Activated CD4-positive, alpha-beta T cell treated with anti-CD3 and anti-CD28 coated beads, Interleukin-2, amount 50 U/mL, for 1 hour (primary cell): ENCODE data around the gene IRX4.

ENCODE experiments used
- DNase-seq: peaks from one replicate; pipeline ENCODE4 v3.0.0-alpha.2; 2020

Gene IRX4

DNA sequence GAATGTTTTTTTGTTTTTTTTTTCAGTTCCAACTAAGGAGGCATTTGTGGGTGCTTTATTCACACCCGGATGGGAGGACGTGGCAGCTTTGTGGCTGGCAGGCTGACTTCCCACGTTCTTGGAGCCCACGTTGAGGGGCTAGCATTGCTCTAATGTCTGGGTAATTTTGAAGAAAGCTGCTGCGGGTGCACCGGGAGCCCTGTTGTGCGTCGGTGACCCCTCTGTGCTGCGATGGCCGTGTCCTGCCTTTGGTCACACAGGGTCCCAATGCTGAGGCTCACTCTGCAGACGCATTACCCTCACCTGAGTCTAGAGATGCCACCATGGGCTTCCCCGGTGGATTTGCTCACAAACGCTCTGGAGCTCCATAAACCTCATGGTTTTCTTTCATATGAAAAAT is 47.3 kb downstream of the IRX4 start:
- no peak for DNase-seq

- no peak for DNase-seq
Observed at GRCh38 chr5:1834721-1835429, 47.9 kb downstream of the IRX4 start.

GRCh38 chr5:1834022-1834551 is 48.6 kb downstream of the IRX4 start:
- no peak for DNase-seq

- DNase-seq = no peak
Observed at GRCh38 chr5:1833264-1834021, 49.3 kb downstream of the IRX4 start.

- DNase-seq = no peak
Observed at GRCh38 chr5:1832511-1833250, 50.0 kb downstream of the IRX4 start.

GRCh38 chr5:1831677-1832313 is 50.9 kb downstream of the IRX4 start:
- DNase-seq = no peak

GRCh38 chr5:1831257-1831656 is 51.5 kb downstream of the IRX4 start:
- DNase-seq = no peak

GRCh38 chr5:1830571-1831228 is 52.0 kb downstream of the IRX4 start:
- no peak for DNase-seq

DNA sequence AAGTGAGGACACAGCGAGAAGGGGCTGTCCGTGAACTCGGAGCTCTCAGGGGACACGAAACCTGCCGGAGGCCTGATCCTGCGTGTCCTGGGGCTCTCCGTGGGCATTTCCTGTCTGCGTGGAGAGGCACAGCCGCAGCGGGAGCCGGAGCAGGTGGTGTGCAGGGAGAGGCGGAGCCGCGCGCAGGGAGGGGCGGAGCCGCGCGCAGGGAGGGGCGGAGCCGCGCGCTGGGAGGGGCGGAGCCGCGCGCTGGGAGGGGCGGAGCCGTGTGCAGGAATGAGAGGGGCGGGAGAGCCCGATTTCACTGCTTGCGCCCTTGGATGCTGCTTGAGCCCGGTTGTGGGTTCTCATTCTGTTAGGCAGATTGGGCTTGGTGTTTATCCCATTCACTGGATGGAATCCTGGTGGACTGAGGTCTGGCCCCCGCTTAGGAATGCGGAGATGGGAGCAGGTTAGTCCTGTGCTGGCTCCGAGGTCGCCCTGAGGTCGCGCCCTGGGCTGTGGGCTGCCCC is 54.8 kb downstream of the IRX4 start:
- peak; percentile 14 for DNase-seq
